Measurements from ENCODE around the gene TBCB.
"Not testable (repeated sequence)": the region's sequence is repeated elsewhere in the genome, so short reads cannot be mapped to it uniquely, and the experiment has no call there.

Gene TBCB
- total RNA-seq = 25.2 to 69.1 (median 47.5) reads per million in 18 experiments

- DNase-seq = peak in 1 of 2 donors; percentile 3
These were observed at the start of gene TBCB for GRCh38 chr19:36115453-36116343. Gene TBCB (plus strand): TSS chr19:36115468. CDS start chr19:36115561, 93 bp downstream.

GRCh38 chr19:36067681-36068080 is 47.6 kb upstream of the TBCB start:
- no peak for DNase-seq

GRCh38 chr19:36068810-36069499 is 46.3 kb upstream of the TBCB start:
- DNase-seq = not testable (repeated sequence)

GRCh38 chr19:36072081-36072480 is 43.2 kb upstream of the TBCB start:
- no peak for DNase-seq

GRCh38 chr19:36073121-36073876 is 42.0 kb upstream of the TBCB start:
- no peak for DNase-seq

- peak; percentile 21 to 67 for DNase-seq
These were observed 35.8 kb upstream of the TBCB start for GRCh38 chr19:36079389-36079945.

GRCh38 chr19:36081385-36081784 is 33.9 kb upstream of the TBCB start:
- no peak for DNase-seq

- no peak for DNase-seq
These were observed 33.4 kb upstream of the TBCB start for GRCh38 chr19:36081894-36082293.

- no peak for DNase-seq
These were observed 32.4 kb upstream of the TBCB start for GRCh38 chr19:36082916-36083315.

- no peak for DNase-seq
These were observed 30.8 kb upstream of the TBCB start for GRCh38 chr19:36084231-36085009.

GRCh38 chr19:36086326-36086725 is 28.9 kb upstream of the TBCB start:
- no peak for DNase-seq

- DNase-seq = no peak
These were observed 25.4 kb upstream of the TBCB start for GRCh38 chr19:36089847-36090246.

- DNase-seq = no peak
These were observed 24.2 kb upstream of the TBCB start for GRCh38 chr19:36090910-36091695.

- no peak for DNase-seq
These were observed 22.7 kb upstream of the TBCB start for GRCh38 chr19:36092566-36092965.

GRCh38 chr19:36093146-36093662 is 22.1 kb upstream of the TBCB start:
- no peak for DNase-seq

GRCh38 chr19:36093687-36094086 is 21.6 kb upstream of the TBCB start:
- no peak for DNase-seq

GRCh38 chr19:36097036-36097435 is 18.2 kb upstream of the TBCB start:
- no peak for DNase-seq

- no peak for DNase-seq
These were observed 16.0 kb upstream of the TBCB start for GRCh38 chr19:36099166-36099785.

GRCh38 chr19:36100476-36100875 is 14.8 kb upstream of the TBCB start:
- peak; percentile 18 to 73 for DNase-seq

All from inflammatory macrophage (primary cell).